ENCODE results near the gene GARIN3.
"Not testable (repeated sequence)": the region's sequence is repeated elsewhere in the genome, so short reads cannot be mapped to it uniquely, and the experiment has no call there.

GARIN3 gene

DNA sequence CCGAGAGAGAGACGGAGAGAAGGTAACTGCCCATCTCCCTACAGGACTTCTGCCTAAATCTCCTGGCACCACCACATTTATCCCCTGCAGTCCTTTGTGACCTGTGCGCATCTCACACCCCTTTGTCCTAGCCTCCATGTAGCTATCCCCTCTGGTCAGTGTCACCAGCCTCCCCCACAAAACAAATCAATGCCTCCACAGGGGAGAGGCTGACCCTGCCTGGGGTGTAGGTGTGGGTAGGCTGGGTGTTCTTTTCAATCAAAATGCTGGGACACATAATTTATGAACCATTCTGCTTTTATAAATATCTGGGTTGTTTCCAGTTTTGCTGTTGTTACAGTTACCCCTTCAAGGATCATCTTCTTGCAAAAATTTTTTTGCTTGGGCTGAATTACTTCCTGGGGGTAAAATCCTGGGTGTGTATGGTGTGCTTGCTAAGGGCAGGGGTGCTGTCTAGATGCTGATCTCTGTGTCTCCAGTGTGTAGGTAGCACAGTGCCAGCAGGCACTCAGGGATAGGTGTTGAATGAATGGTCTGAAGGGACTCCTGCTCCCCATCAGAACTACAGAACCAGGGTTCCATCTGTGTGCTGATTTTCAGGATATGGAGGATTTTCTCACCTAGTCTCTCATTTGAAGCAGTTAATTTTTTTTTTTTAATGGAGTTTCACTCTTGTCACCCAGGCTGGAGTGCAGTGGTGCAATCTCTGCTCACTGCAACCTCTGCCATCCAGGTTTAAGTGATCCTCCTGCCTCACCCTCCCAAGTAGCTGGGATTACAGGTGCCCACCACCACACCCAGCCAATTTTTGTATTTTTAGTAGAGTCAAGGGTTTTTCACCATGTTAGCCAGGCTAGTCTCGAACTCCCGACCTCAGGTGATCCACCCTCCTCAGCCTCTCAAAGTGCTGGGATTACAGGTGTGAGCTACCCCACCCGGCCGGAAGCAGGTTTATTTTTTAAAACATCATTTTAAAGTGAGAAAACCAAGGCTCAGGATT lies at the start of gene GARIN3:
TSS of gene GARIN3 (minus strand) at position 51 of the 1,000 bp plus-strand sequence. CDS start 96 bp downstream, outside the sequence.
- DNase-seq (ENCODE audit: low read depth) = no peak

DNA sequence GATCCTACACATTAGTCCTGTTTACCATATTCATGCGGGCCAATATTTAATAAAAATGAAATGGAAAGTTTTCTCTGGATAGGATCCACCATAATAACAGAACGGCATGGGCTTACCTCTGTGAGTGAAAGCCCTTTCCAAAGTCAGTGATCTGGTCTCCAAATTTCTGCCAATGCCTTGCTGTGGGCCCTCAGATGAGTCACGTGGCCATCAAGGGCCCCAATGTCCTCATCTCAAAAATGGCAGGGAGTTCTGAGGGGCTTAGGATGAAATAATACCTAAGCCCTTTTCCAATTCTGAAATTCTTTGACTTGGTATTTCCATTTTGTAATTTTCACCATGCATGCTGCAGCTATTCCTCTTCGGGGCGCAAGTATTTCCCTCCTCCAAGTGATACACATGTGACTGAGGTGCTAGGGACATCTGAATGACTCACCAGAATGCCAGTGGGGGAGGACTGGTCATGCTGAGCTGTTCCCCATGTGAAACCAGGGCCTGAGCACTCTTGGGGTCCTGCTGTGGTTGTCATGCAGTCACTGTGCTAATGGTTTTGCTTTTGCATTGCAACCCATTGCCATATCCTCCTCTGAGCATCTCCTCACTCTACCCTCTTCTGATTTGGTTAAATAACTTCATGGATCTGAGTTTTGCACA lies 49.6 kb upstream of the GARIN3 start:
- no peak for DNase-seq (ENCODE audit: low read depth)

- no peak for DNase-seq (ENCODE audit: low read depth)
Measured at GRCh38 chr5:157214861-157215513, 48.9 kb upstream of the GARIN3 start.

- no peak for DNase-seq (ENCODE audit: low read depth)
Measured at GRCh38 chr5:157214415-157214814, 48.4 kb upstream of the GARIN3 start.

GRCh38 chr5:157213527-157214243 lies 47.6 kb upstream of the GARIN3 start:
- no peak for DNase-seq (ENCODE audit: low read depth)

DNA sequence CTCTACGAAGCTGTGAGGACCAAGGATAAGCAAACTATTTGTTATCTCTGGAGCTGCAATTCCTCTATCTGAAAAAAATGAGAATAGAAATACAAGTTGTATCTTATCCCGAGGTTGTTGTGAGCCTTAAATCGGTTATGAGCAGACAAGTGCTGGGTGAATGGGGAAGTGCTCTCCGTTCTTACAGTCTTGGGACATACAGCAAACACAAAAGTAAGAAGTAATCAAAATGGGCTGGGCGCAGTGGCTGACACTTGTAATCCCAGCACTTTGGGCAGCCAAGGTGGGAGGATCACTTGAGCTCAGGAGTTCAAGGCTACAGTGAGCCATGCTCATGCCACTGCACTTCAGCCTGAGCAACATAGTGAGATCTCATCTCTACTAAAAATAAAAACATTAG lies 46.2 kb upstream of the GARIN3 start:
- DNase-seq (ENCODE audit: low read depth) = no peak

DNA sequence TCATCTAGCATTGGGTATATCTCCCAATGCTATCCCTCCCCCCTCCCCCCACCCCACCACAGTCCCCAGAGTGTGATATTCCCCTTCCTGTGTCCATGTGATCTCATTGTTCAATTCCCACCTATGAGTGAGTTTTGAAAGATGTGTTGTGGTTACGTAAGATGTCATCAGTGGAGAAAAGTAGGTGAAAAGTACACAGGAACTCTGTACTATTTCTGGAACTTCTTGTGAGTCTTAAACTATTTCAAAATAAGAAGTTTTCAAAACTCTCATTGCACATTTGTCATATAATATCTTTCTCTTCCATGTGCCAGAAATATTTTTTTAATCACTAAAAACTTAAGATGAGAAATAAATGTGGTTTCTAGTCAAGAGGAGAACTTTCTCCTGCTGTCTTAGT lies 44.6 kb upstream of the GARIN3 start:
- not testable (repeated sequence) for DNase-seq (ENCODE audit: low read depth)

- DNase-seq (ENCODE audit: low read depth) = no peak
Measured at GRCh38 chr5:157205708-157206107, 39.6 kb upstream of the GARIN3 start.

- DNase-seq (ENCODE audit: low read depth) = no peak
Measured at GRCh38 chr5:157204765-157205164, 38.7 kb upstream of the GARIN3 start.

GRCh38 chr5:157203417-157203816 lies 37.4 kb upstream of the GARIN3 start:
- no peak for DNase-seq (ENCODE audit: low read depth)

GRCh38 chr5:157201857-157202256 lies 35.8 kb upstream of the GARIN3 start:
- no peak for DNase-seq (ENCODE audit: low read depth)

DNA sequence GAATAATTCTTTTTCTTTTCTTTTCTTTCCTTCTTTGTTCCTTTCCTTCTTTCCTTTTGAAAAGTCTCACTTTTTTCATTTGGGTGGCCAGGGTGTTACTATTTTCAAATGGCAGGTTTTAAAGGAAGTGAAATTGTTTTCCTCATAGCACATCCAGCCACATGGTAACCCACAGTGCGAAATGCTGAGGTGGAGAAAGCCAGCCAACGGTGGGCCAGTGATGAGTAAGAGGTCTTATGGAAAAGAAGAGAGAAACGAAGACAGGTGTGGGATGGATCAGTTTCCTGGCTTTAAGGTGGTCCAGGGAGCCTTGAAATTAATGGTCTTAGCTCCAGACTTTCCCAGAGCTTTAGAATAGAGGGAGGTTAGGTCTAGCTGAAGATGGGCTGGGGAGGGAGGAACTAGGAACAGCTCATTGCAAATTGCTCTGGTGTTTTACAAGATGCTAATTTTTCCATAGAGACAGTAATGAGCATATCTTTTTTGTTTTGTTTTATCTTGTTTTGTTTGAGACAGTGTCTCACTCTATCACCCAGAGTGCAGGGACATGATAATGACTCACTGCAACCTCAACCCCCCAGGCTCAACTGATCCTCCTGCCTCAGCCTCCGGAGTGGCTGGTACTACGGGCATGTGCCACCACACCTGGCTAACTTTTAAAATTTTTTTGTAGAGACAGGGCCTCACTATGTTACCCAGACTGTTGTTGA lies 32.4 kb upstream of the GARIN3 start:
- no peak for DNase-seq (ENCODE audit: low read depth)

- DNase-seq (ENCODE audit: low read depth) = no peak
Measured at GRCh38 chr5:157197086-157197485, 31.0 kb upstream of the GARIN3 start.

DNA sequence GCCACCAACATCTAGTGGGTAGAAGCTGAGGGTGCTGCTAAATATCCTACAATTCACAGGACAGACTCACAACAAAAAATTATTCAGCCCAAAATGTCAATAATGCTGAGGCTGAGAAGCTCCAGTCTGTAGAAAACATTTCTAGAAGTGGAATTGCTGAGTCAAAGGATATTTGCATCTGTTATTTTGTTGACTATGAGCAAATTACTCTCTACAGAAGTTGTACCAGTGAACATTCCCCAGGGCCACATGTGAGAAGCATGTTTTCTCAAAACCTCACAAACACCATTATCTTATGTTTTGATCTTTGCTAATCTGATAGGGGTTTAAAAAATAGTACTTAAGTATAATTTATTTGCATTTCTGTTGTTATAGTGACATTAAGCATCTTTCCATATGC lies 30.0 kb upstream of the GARIN3 start:
- no peak for DNase-seq (ENCODE audit: low read depth)

- DNase-seq (ENCODE audit: low read depth) = no peak
Measured at GRCh38 chr5:157193699-157194424, 27.8 kb upstream of the GARIN3 start.

DNA sequence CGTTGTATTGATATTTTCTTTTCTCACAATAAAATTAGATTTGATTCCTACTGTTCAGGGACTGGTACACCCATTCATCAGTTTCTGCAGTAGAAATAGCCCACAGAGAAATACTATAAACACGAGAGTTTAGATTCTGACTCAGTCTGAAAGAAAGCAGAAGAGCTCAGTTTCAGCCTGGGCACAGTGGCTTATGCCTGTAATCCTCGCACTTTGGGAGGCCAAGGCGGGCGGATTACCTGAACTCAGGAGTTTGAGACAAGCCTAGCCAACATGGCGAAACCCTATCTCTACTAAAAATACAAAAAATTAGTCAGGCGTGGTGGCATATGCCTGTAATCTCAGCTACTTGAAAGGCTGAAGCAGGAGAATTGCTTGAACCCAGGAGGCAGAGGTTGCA lies 23.2 kb upstream of the GARIN3 start:
- no peak for DNase-seq (ENCODE audit: low read depth)

DNA sequence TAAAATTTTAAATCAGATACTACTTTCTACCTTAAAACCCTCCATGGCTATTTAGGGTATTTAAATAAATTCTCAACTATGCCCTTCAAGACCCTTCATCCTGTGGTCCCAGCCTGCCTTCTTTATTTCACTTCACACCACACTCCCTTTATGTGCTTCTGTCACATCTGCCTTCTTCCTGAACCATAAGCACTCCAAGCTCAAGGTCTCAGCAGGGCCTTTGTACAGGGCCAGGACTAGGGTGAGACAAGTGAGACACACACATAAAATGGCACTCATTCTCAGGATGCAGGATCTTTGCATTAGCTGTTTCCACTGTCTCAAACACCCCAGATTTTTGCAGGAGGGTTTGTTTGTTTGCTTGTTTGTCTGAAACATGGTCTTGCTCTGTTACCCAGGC lies 22.2 kb upstream of the GARIN3 start:
- no peak for DNase-seq (ENCODE audit: low read depth)

DNA sequence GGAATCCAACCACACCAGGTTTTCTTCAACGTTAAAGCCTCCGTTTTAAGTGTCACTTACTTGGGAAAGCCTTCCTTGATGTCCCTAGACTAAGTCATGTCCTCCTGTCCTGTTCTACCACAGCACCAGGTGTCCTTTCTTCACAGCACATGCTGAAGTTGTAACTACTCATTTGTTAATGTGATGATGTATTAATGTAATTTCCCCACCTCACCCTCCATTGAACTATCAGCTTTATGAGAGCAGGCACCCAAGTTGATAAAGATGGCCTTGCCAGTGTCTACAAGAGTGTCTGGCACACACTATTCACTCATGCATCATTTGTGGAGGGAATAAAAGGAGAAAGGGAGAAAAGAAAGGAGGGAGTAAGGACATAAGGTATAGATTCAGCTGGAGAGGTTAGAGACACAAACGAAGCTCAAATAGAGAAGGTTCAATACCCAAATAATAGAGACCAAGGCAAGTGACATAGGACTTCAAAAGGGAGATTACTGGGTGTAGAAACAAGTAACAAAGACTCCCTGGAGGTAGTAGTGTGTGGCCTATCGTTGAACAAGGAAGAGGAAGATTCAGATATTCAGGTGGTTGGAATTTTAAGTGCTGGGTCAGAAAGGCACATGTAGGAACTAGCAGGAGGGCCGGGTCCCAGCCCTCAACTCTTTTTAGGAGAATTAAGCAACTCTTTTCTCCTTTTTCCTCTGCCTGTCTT lies 21.1 kb upstream of the GARIN3 start:
- no peak for DNase-seq (ENCODE audit: low read depth)

DNA sequence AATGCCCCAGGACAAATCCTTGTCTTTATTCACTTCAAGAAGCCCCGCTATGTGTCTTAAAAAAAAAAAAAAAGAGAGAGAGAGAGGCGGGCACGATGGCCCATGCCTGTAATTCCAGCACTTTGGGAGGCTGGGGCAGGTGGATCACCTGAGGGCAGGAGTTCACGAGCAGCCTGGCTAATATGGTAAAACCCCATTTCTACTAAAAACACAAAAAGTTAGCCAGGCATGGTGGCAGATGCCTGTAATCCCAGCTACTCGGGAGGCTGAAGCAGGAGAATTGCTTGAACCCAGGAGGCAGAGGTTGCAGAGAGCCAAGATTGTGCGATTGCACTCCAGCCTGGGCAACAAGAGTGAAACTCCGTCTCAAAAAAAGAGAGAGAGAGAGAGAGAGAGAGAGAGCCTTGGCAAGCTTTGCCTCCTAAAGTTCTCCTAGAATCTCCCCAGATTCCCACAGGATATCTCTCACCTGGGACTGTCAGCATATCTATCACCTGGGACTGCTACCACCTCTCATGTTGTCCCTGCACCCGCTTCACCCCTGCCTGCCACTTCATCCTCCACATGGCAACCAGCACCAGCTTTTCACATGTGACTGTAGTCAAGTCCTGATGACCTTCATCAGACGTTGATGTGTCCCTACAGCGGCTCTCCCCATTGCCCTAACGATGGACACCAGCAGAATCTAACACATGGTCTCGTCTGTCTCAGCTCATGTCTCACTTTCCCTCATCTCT lies 20.4 kb upstream of the GARIN3 start:
- no peak for DNase-seq (ENCODE audit: low read depth)

All from HS-27A (cell line).